Upper lobe of left lung (tissue), 6 donors: ENCODE data around the gene PCNX3. TPM values are rescaled to one million over a fixed set of nuclear protein-coding genes. Genes with fewer than 3 reads are reported as not detected.
A peak's percentile ranks its signal among the peaks of the same experiment; 100 is the strongest.

ENCODE experiments used
- ATAC-seq, 2 donors: fragments of 200-7000 bp; cut with Tn5 transposase; one replicate each; pipeline ENCODE4 v1.9.1; 2022; ENCODE audit warnings: mild to moderate bottlenecking in 2 of 2, moderate library complexity in 2 of 2; ENCODE audit not compliant: low FRiP score in 2 of 2
- DNase-seq, 2 donors: peaks; one replicate each; pipeline ENCODE4 v3.0.0-alpha.2; 2019 to 2020
- H3K27ac ChIP-seq, 4 donors: fragments of 200-600 bp; sonication (generic); one replicate each; pipeline ENCODE4 v1.5.1; 2016 to 2019
- H3K27me3 ChIP-seq, 4 donors: fragments of 200-600 bp; sonication (generic); one replicate each; pipeline ENCODE4 v1.5.1; 2017 to 2019
- H3K36me3 ChIP-seq, 4 donors: fragments of 200-600 bp; sonication (generic); one replicate each; pipeline ENCODE4 v1.5.1; 2016 to 2019
- H3K4me1 ChIP-seq, 4 donors: fragments of 200-600 bp; sonication (generic); one replicate each; pipeline ENCODE4 v1.5.1; 2018 to 2019
- H3K4me3 ChIP-seq, 4 donors: fragments of 200-600 bp; sonication (generic); one replicate each; pipeline ENCODE4 v1.5.1; 2017 to 2019; ENCODE audit warnings: mild to moderate bottlenecking in 2 of 4, moderate library complexity in 1 of 4
- H3K9me3 ChIP-seq, 4 donors: fragments of 200-600 bp; sonication (generic); one replicate each; pipeline ENCODE4 v1.5.1; 2018 to 2019
- CTCF ChIP-seq, 6 experiments: fragments of 450-650 bp in 4 of 6; fragments of 200-600 bp in 2 of 6; sonication (generic) in 2 of 6; IDR thresholded peaks; one replicate each; pipeline ENCODE4 v1.5.1; 2016 to 2019; ENCODE audit warnings: antibody characterized with exemption in 6 of 6
- EP300 ChIP-seq, 4 donors: sonication (generic); formaldehyde crosslinking; IDR thresholded peaks; one replicate each; pipeline ENCODE4 v1.5.1; 2017; ENCODE audit warnings: antibody characterized with exemption in 4 of 4, control low read depth in 2 of 4
- POLR2A ChIP-seq, 4 donors: fragments of 450-650 bp; IDR thresholded peaks; one replicate each; pipeline ENCODE4 v1.5.1; 2016 to 2017; ENCODE audit warnings: antibody characterized with exemption in 4 of 4, mild to moderate bottlenecking in 2 of 4
- POLR2AphosphoS5 ChIP-seq, 2 donors: sonication (generic); formaldehyde crosslinking; IDR thresholded peaks; one replicate each; pipeline ENCODE4 v1.5.1; 2017; ENCODE audit warnings: antibody characterized with exemption in 2 of 2
- WGBS, 2 donors: methylation state at CpG; one replicate each; pipeline ENCODE4 v1.1.5; 2017 to 2018; 5-methylcytosine and 5-hydroxymethylcytosine counted together
- total RNA-seq, 6 donors: library from RNA; depleted of rRNA in 4 of 6; stranded (reverse); fragments of >200 nt in 4 of 6; gene quantifications; one replicate each; pipeline versions ENCODE4 v1.1.0 to v1.2.1, GENCODE V29; 2016 to 2021
- donor health status: DM: no; HTN: no; CAD: no; lungs with moderate emphysema.
- donor health status: DM: no; HTN: yes; CAD: no; lungs with severe emphysema.

PCNX3 gene
- total RNA-seq, 6 donors from 2014 or later = 26.7 to 63.9 (median 43.9) TPM

- H3K9me3 ChIP-seq = no peaks in the 10 kb centered on the region
- peaks cover 9 to 19% (median 12%) of the 10 kb centered on the region in 4 donors for H3K4me1 ChIP-seq
- ATAC-seq = no peak
- H3K27me3 ChIP-seq = no peaks in the 10 kb centered on the region
- peak in 1 of 2 donors; percentile 48 for DNase-seq
- TF ChIP-seq POLR2A (IDR thresholded peaks at IDR 0.05) (no peak), EP300 (IDR thresholded peaks at IDR 0.05) (no peak), POLR2AphosphoS5 (IDR thresholded peaks at IDR 0.05) (no peak), CTCF (IDR thresholded peaks at IDR 0.05) (no peak)
- H3K4me3 ChIP-seq = no peak overlapping the region
- H3K27ac ChIP-seq = no peak overlapping the region
- 79 to 81% methylated on average over 9 to 18 of the region's 20 CpGs for whole genome bisulfite sequencing, 2 donors
- peaks cover 42 to 82% (median 72%) of the 10 kb centered on the region in 4 donors for H3K36me3 ChIP-seq
These were observed 18.0 kb downstream of the PCNX3 start for GRCh38 chr11:65633390-65634108.

- Histone ChIP-seq H3K27me3 (no peaks in the 10 kb centered on the region), H3K9me3 (no peaks in the 10 kb centered on the region), H3K4me1 (peaks cover 13 to 24% (median 18%) of the 10 kb centered on the region in 4 donors), H3K4me3 (no peak overlapping the region), H3K27ac (no peak overlapping the region), H3K36me3 (peaks cover 37 to 77% (median 66%) of the 10 kb centered on the region in 4 donors)
- WGBS, 2 donors = 88 to 95% methylated on average over 11 to 13 of the region's 14 CpGs
- no peak for ATAC-seq
- peak in 1 of 2 donors; percentile 66 for DNase-seq
- TF ChIP-seq POLR2AphosphoS5 (IDR thresholded peaks at IDR 0.05) = no peak
- no peak for TF ChIP-seq EP300 (IDR thresholded peaks at IDR 0.05)
- no peak for TF ChIP-seq POLR2A (IDR thresholded peaks at IDR 0.05)
- TF ChIP-seq CTCF (IDR thresholded peaks at IDR 0.05) = no peak
These were observed 18.5 kb downstream of the PCNX3 start for GRCh38 chr11:65634109-65634436.

- peak in 1 of 2 donors; percentile 80 for DNase-seq
- ATAC-seq = no peak
- H3K9me3 ChIP-seq = no peaks in the 10 kb centered on the region
- TF ChIP-seq CTCF (IDR thresholded peaks at IDR 0.05) = no peak
- no peak for TF ChIP-seq POLR2AphosphoS5 (IDR thresholded peaks at IDR 0.05)
- no peak for TF ChIP-seq EP300 (IDR thresholded peaks at IDR 0.05)
- no peak for TF ChIP-seq POLR2A (IDR thresholded peaks at IDR 0.05)
- no peak overlapping the region for H3K4me3 ChIP-seq
- H3K4me1 ChIP-seq = peaks cover 17 to 28% (median 21%) of the 10 kb centered on the region in 4 donors
- no peaks in the 10 kb centered on the region for H3K27me3 ChIP-seq
- H3K27ac ChIP-seq = no peak overlapping the region
- peaks cover 33 to 74% (median 63%) of the 10 kb centered on the region in 4 donors for H3K36me3 ChIP-seq
- WGBS, 2 donors = 96 to 98% methylated on average over 8 to 10 of the region's 11 CpGs
These were observed 18.9 kb downstream of the PCNX3 start for GRCh38 chr11:65634440-65634839.

- H3K27me3 ChIP-seq = no peaks in the 10 kb centered on the region
- H3K4me1 ChIP-seq = peaks cover 23 to 35% (median 28%) of the 10 kb centered on the region in 4 donors
- ATAC-seq (no peak), DNase-seq (peak in 1 of 2 donors; percentile 76)
- no peaks in the 10 kb centered on the region for H3K9me3 ChIP-seq
- WGBS, 2 donors = 95 to 97% methylated on average over 23 to 45 of the region's 46 CpGs
- no peak overlapping the region for H3K4me3 ChIP-seq
- H3K27ac ChIP-seq = peak overlapping the region in 1 of 4 donors; percentile 3
- peaks cover 26 to 67% (median 56%) of the 10 kb centered on the region in 4 donors for H3K36me3 ChIP-seq
- TF ChIP-seq EP300 (IDR thresholded peaks at IDR 0.05) = no peak
- no peak for TF ChIP-seq POLR2A (IDR thresholded peaks at IDR 0.05)
- TF ChIP-seq CTCF (IDR thresholded peaks at IDR 0.05) = no peak
- TF ChIP-seq POLR2AphosphoS5 (IDR thresholded peaks at IDR 0.05) = no peak
These were observed 19.5 kb downstream of the PCNX3 start for GRCh38 chr11:65634905-65635731.
